ENCODE measurements around the gene RIPOR2.
A peak's percentile ranks its signal among the peaks of the same experiment; 100 is the strongest.
"Not testable (repeated sequence)": the region's sequence is repeated elsewhere in the genome, so short reads cannot be mapped to it uniquely, and the experiment has no call there.

The RIPOR2 gene

GRCh38 chr6:24797596-24798216 lies 138.1 kb downstream of the RIPOR2 start:
- DNase-seq, result no peak

GRCh38 chr6:24796616-24797290 lies 139.0 kb downstream of the RIPOR2 start:
- no peak for DNase-seq

GRCh38 chr6:24795106-24795505 lies 140.7 kb downstream of the RIPOR2 start:
- DNase-seq, result no peak

GRCh38 chr6:24788031-24788665 lies 147.6 kb downstream of the RIPOR2 start:
- no peak for DNase-seq

- no peak for DNase-seq
These were observed 155.6 kb downstream of the RIPOR2 start for GRCh38 chr6:24780206-24780605.

GRCh38 chr6:24779416-24780016 lies 156.2 kb downstream of the RIPOR2 start:
- DNase-seq, result no peak

- no peak for DNase-seq
These were observed 156.9 kb downstream of the RIPOR2 start for GRCh38 chr6:24778878-24779277.

- DNase-seq, result no peak
These were observed 157.6 kb downstream of the RIPOR2 start for GRCh38 chr6:24778121-24778520.

GRCh38 chr6:24777227-24777626 lies 158.5 kb downstream of the RIPOR2 start:
- DNase-seq, result no peak

- no peak for DNase-seq
These were observed 160.2 kb downstream of the RIPOR2 start for GRCh38 chr6:24775520-24776058.

GRCh38 chr6:24774696-24775519 lies 160.9 kb downstream of the RIPOR2 start, which contains the start of gene GMNN:
TSS of gene GMNN (plus strand) at chr6:24774937. CDS start at chr6:24777247, 2,310 bp downstream.
- peak; percentile 91 to 97 for DNase-seq

- DNase-seq, result no peak
These were observed 167.4 kb downstream of the RIPOR2 start for GRCh38 chr6:24768361-24768760.

- DNase-seq, result peak in 1 of 2 experiments; percentile 17
These were observed 168.9 kb downstream of the RIPOR2 start for GRCh38 chr6:24766680-24767462.

- not testable (repeated sequence) for DNase-seq
These were observed 169.8 kb downstream of the RIPOR2 start for GRCh38 chr6:24765968-24766367.

- DNase-seq, result not testable (repeated sequence)
These were observed 170.6 kb downstream of the RIPOR2 start for GRCh38 chr6:24764833-24765828.

GRCh38 chr6:24763578-24763977 lies 172.2 kb downstream of the RIPOR2 start:
- DNase-seq, result no peak

- no peak for DNase-seq
These were observed 173.9 kb downstream of the RIPOR2 start for GRCh38 chr6:24761851-24762250.

- DNase-seq, result no peak
These were observed 174.4 kb downstream of the RIPOR2 start for GRCh38 chr6:24761193-24761835.

- no peak for DNase-seq
These were observed 175.6 kb downstream of the RIPOR2 start for GRCh38 chr6:24760210-24760609.

GRCh38 chr6:24759718-24760117 lies 176.0 kb downstream of the RIPOR2 start:
- DNase-seq, result no peak
